HG02623 (cell line): ENCODE results near the gene PLEKHG7.
"Not testable (repeated sequence)": the region's sequence is repeated elsewhere in the genome, so short reads cannot be mapped to it uniquely, and the experiment has no call there.

Experiments used
- ATAC-seq: cut with Tn5 transposase; IDR thresholded peaks from one replicate; pipeline ENCODE4 v1.9.1; 2021; ENCODE audit warnings: moderate library complexity; ENCODE audit not compliant: unreplicated experiment

Gene PLEKHG7

DNA sequence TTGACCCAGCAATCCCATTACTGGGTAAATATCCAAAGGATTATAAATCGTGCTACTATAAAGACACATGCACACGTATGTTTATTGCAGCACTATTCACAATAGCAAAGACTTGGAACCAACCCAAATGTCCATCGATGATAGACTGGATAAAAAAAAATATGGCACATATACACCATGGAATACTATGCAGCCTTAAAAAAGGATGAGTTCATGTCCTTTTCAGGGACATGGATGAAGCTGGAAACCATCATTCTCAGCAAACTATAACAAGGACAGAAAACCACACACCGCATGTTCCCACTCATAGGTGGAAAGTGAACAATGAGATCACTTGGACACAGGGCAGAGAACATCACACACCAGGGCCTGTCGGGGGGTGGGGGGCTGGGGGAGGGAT lies 91.6 kb downstream of the PLEKHG7 start:
- ATAC-seq = not testable (repeated sequence)

DNA sequence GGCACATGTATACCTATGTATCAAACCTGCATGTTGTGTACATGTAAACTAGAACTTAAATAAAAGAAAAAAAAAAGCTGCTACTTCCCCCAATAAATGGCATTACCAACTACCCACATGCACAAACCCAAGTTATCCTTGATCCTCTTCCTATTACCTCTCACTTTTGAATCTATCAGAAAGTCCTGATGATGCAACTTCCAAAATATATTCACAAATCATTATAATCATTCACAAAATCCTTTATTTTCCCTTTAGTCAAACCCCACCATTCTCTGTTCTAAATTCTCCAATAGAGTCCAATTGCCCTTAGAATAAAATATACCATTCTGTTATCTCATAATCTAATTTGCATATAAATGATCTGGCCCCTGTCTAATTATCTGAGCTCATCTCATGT lies 92.0 kb downstream of the PLEKHG7 start:
- ATAC-seq = no peak

DNA sequence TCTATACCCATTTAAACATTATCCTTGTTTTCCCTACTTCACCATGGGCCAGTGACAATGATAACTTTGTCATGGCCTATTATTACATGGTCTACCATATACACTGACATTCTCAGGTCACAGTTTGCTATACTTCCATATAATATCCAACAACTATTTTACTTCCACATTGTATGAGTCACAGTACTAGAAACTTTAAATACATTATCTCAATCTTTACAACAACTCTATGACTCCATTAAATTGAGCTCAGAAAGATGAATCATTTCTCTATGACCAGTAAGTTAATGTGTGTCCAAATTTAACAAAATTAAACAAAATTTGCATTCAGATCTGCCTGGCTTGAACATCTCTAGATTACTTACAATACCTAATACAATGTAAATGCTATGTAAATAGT lies 93.9 kb downstream of the PLEKHG7 start:
- no peak for ATAC-seq

DNA sequence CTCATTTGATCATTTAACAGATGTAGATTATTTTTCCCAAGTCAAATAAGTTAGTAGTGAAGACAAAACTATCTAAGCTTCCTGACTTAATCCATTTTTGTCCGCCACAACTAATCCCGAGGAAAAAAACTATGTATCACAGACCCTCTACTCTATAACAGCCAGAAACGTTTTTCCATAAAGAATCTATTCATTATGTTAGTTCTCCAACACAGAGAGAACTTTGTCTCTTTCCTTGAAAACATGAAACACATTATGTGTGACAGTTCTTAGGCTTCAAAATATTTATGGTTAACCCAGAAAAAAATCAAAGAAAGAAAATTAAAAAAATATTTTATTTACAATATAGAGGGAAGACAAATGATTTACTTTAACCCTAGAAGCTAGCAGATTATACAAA lies 100.1 kb downstream of the PLEKHG7 start:
- no peak for ATAC-seq

DNA sequence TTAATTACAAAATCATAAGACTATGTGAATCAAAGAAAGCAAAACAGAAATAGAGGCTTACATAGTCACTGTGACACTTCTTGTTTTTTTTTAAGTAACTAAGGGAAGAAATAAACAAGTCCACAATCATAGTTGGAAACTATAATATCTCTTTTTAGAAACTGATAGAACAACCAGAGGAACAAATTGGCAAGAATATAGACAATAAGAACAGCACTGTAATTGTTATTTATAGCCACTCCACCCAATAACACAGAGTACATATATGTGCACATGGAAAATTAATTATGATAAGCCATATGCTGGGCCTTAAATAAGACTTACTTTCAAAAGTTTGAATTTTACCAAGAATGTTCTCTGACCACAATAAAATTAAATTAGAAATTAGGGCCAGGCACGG lies 101.1 kb downstream of the PLEKHG7 start:
- no peak for ATAC-seq

DNA sequence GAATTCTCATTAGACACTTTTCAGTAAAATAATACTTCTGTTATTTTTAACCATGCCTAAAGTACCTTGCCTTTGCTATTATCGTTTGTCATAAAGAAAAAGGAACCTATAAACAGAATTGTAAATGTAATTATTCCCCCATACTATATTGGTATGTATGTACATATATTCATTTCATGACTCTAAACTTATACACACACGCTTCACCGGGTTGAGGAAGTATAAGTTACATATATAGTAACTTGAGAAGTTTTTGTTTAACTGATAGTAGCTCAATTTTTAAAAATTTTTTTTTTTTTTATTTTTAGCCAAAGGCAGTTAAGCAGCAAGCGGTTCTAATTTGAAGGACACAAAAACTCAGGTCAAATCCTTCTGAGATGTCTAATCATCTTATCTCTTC lies 107.6 kb downstream of the PLEKHG7 start:
- ATAC-seq = peak; percentile 73

DNA sequence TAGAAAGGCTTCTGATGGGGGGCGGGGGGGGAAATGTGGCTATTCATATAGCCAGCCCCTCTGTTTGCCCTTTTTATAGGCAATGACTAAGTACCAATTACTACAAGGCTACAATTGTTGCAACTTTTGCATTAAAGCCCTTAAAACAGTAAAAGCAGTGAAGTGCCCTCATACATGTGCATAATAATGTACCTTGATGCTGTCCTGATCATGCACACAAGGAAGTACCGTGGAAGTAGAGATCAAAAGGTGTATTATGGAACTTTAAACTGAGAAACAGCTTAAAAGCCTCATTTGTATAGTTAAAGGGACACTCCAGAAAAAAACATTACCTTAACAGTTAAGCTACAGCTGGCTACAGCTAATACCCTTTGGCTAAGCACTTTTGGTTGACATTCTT lies 111.8 kb downstream of the PLEKHG7 start:
- ATAC-seq = no peak

DNA sequence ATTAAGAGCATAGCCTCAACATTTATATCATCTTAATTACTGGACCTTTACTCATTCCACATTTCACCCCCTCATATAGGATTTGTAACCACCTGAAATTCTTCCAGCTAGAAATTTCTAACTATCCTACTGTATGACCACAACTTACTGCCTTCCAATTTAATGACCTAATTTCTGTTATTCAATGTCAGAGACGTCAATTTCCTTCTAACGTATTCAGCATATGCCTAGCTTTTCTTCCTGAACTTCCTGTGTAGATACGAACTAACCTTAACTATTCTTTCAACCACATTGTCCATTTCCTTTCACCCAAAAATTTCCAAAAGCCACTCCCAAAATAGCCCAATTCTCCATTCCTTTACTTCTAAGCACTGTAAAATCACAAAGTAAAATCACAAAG lies 118.4 kb downstream of the PLEKHG7 start:
- no peak for ATAC-seq
